Activated CD4-positive, alpha-beta memory T cell treated with anti-CD3 and anti-CD28 coated beads, Interleukin-2, amount 10 ng/mL, durations not matched to agents 7 days and 5 days (primary cell): ENCODE results near the gene DUOXA1. TPM values are rescaled to one million over a fixed set of nuclear protein-coding genes. Genes with fewer than 3 reads are reported as not detected.
"Not testable (repeated sequence)": the region's sequence is repeated elsewhere in the genome, so short reads cannot be mapped to it uniquely, and the experiment has no call there.

Source experiments
- CTCF ChIA-PET: fragments of 350-600 bp; sonication (Branson Sonifier 250); formaldehyde crosslinking; loops from one replicate; lab custom pipeline; 2021; ENCODE audit warnings: antibody characterized with exemption, inconsistent platforms; lab: Charles Lee
- POLR2A ChIA-PET: fragments of 350-600 bp; sonication (Branson Sonifier 250); formaldehyde crosslinking; loops from one replicate; lab custom pipeline; 2021; ENCODE audit warnings: antibody characterized with exemption; lab: Charles Lee
- DNase-seq: peaks from one replicate; pipeline ENCODE4 v3.0.0-alpha.2; 2020
- H3K27ac Mint-ChIP-seq: one replicate; pipeline ENCODE4 v1.8.0; 2021; ENCODE audit warnings: mild to moderate bottlenecking, mixed read lengths
- H3K27me3 Mint-ChIP-seq: one replicate; pipeline ENCODE4 v1.8.0; 2021; ENCODE audit warnings: mixed read lengths
- H3K36me3 Mint-ChIP-seq: one replicate; pipeline ENCODE4 v1.8.0; 2021; ENCODE audit warnings: low read depth, mixed read lengths
- H3K4me1 Mint-ChIP-seq: one replicate; pipeline ENCODE4 v1.8.0; 2021; ENCODE audit warnings: mixed read lengths
- H3K4me3 Mint-ChIP-seq: one replicate; pipeline ENCODE4 v1.8.0; 2021; ENCODE audit warnings: mild to moderate bottlenecking, mixed read lengths
- H3K9me3 Mint-ChIP-seq: one replicate; pipeline ENCODE4 v1.8.0; 2021; ENCODE audit warnings: mixed read lengths
- total RNA-seq, 2 experiments: library from RNA; stranded (reverse); gene quantifications; one replicate each; pipeline ENCODE4 v1.2.3, GENCODE V29; 2021

The DUOXA1 gene
- total RNA-seq, 2 experiments from 2014 or later: not detected

DNA sequence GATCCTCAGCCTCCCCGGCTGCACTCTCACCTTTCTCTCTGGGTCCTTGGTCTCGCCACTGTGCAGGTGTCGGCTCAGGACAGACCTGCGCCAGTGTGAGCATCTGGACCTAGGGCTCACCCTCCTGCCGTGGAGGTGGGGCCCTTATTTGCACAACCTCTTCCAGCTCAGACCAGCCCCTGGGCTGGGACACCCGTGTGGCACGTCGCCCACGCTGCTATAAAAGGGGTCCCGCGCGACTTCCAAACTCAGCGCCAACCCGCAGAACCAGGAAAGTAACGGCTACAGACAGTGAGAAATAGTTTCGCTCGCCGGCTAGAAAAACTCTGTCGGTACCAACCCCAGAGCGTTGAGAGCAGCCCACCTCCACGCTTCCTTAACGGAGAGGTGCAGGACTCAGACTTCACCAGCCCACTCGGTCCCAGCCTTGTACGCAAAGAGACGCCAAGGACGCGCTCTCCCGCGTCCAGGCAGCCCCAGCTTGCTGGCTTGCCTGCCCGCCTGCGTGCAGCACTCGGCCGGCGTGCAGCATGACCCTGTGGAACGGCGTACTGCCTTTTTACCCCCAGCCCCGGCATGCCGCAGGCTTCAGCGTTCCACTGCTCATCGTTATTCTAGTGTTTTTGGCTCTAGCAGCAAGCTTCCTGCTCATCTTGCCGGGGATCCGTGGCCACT, 15.5 kb downstream of the DUOXA1 start, which contains the start of the genes DUOX2 and DUOXA2:
Gene DUOX2 (minus strand): TSS at position 97 of the 675 bp plus-strand sequence. CDS start 761 bp downstream, outside the sequence.
Gene DUOXA2 (plus strand): TSS at position 251 of the 675 bp plus-strand sequence. CDS start 280 bp downstream, at position 531.
- Mint-ChIP-seq H3K4me3 (no peak within 1 kb of the TSS), H3K4me1 (peaks cover 30% of the 10 kb centered on the region), H3K27ac (no peak within 1 kb of the TSS), H3K27me3 (peaks cover 81% of the 10 kb centered on the region), H3K9me3 (no peaks in the 10 kb centered on the region), H3K36me3 (no peaks in the 10 kb centered on the region)
- ChIA-PET CTCF (interaction anchor here (1.6 kb wide), 1 partner anchor 12 kb away, joined by 5 read pairs; no protein-coding TSS in a partner anchor), POLR2A (interaction anchor here (1.4 to 1.6 kb wide), 2 partner anchors 10 to 16 kb away, joined by 3 read pairs; no protein-coding TSS in a partner anchor)
- DNase-seq: no peak

DNA sequence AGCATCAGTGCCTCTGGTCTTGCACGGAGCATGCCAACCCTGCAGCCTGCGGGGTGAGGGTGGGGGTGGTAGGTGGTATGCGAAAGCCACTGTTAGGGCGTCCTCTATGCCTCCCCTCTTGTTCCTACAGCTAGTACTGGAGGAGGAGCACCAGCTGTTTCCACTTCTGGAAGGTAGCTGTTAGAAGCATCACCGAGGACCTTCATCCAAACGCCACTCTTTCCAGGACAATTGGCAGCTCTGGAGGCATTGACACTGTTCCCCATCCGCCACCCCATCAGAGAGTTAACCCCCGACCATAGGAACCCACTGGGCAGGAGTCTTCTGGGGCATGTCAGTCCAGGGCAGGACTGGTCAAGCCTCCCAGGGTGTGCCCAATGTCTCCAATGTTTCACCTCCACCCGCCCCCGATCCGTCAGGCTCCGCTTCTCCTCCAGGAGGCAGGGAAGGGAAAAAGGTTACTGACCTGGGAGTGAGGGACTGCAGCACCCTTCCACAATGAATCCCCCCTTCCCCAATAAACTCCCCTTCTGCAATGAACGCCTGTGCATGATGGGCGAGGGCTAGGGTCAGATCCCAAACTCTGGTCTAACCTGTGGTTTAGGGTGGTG, 16.2 kb downstream of the DUOXA1 start:
- Mint-ChIP-seq H3K36me3 (no peaks in the 10 kb centered on the region), H3K4me1 (peaks cover 30% of the 10 kb centered on the region), H3K27me3 (peaks cover 81% of the 10 kb centered on the region), H3K4me3 (no peak overlapping the region), H3K9me3 (no peaks in the 10 kb centered on the region), H3K27ac (no peak overlapping the region)
- POLR2A ChIA-PET: interaction anchor here (1.4 to 1.6 kb wide), 2 partner anchors 10 to 17 kb away, joined by 3 read pairs; no protein-coding TSS in a partner anchor
- no peak for DNase-seq
- CTCF ChIA-PET: interaction anchor here (0.9 to 1.7 kb wide), 2 partner anchors 8 to 13 kb away, joined by 4 to 6 read pairs; no protein-coding TSS in a partner anchor

DNA sequence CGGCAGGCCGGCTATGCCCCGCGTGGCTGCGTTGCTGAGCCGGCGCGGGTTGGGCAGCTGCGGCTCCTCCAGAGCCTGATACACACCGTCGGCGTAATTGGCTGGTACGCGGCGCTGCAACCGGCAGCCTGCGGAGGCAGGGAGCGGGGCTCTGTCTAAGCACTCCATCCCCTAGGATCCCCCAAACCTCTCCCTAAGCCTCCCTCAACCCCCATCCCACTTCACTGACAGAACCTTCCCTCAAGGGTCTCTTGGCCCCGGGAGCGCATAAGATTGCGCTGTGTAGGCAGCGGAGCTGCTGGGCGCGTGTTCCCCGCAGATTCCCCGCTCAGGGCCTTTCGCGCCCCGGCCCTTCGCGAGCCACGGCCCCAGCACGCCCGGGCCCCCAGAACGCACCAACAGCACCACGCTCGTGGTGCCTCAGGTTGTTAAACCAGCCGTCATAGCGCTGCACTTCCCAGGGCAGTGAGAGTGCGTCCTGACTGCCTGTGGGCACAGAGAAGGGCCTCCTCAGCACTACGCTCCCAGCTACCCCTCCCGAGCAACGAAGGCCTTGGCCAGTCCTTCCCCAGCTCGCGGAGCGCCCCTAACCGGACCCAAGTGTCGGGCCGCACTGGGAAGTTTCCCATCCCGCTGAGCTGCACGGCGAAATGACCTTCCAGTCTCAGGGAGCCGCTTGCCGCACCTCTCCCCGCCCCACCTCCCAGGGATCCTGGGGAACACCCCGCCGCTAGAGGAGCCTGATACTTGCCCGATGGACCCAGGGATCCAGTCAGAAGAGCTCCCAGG, 16.9 kb downstream of the DUOXA1 start:
- ChIA-PET CTCF (interaction anchor here (0.9 to 1.7 kb wide), 2 partner anchors 9 to 14 kb away, joined by 4 to 6 read pairs; no protein-coding TSS in a partner anchor), POLR2A (interaction anchor here (1.4 kb wide), 1 partner anchor 11 kb away, joined by 3 read pairs; no protein-coding TSS in a partner anchor)
- Mint-ChIP-seq H3K9me3 (no peaks in the 10 kb centered on the region), H3K27me3 (peaks cover 74% of the 10 kb centered on the region), H3K36me3 (no peaks in the 10 kb centered on the region), H3K27ac (no peak overlapping the region), H3K4me3 (peak overlapping the region; percentile 0), H3K4me1 (peaks cover 24% of the 10 kb centered on the region)
- DNase-seq: no peak

DNA sequence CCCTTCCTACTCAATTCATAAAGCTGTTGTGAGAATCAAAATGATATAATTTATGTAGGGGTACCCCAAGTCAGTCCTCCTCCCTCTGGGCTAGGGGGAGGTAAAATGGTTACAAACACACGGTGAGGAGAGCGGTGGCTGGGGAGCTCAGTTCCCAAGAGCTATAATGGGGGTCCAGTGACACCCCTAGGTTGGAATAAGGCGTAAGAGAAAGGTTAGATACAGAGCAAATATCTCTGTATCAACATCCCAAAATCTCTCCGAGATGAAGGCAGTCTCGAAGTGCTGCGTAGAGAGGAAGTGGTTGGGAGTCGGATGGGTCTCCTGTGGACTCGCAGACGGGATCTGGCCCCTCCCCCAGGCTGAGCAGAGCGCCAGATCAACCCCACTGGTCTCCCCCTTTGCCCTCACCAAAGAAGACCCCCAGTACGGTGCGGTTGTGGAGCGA, 17.5 kb downstream of the DUOXA1 start:
- H3K9me3 Mint-ChIP-seq: no peaks in the 10 kb centered on the region
- no peak for DNase-seq
- H3K27me3 Mint-ChIP-seq: peaks cover 68% of the 10 kb centered on the region
- ChIA-PET CTCF (interaction anchor here (1.7 kb wide), 1 partner anchor 15 kb away, joined by 6 read pairs; no protein-coding TSS in a partner anchor), POLR2A (no interaction called here)
- peaks cover 18% of the 10 kb centered on the region for H3K4me1 Mint-ChIP-seq
- peak overlapping the region; percentile 0 for H3K4me3 Mint-ChIP-seq
- H3K27ac Mint-ChIP-seq: no peak overlapping the region
- H3K36me3 Mint-ChIP-seq: no peaks in the 10 kb centered on the region

DNA sequence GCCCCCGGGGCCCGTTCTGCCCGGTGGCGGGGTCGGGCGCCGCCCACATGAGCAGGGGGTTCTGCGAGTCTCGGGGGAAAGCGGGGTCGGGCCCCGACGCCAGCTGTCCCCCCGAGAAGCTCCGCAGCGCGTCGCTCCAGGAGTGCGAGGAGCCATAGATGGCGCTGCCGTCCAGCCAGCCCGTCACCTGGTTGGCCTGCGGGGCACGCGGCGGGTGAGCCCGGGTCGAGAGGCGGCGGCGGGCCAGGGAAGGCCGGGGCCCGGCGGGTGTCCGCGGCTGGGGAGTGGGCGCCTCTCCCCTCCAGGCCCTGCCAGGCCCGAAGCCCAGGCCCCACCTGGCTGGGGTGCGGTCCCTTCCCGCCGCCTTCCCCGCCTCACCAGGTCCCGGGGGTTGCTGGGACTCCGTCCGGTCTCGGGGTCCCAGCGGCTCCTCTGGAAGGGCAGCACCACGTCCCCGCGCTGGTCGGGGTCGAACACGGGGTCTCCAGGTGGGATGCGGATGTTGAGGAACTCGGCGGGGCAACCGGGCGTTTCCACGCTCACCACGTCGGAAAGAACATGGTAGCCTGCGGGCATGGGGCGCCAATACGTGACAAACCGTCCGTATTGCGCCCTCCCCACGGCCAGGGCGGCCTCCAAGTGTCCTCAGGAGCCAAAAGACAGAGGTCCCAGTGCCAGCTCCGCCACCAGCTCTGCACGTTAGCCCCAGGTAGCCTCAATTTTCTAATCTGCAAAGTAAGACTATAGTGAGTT, 18.1 kb downstream of the DUOXA1 start:
- Mint-ChIP-seq H3K36me3 (no peaks in the 10 kb centered on the region), H3K27me3 (peaks cover 63% of the 10 kb centered on the region)

DNA sequence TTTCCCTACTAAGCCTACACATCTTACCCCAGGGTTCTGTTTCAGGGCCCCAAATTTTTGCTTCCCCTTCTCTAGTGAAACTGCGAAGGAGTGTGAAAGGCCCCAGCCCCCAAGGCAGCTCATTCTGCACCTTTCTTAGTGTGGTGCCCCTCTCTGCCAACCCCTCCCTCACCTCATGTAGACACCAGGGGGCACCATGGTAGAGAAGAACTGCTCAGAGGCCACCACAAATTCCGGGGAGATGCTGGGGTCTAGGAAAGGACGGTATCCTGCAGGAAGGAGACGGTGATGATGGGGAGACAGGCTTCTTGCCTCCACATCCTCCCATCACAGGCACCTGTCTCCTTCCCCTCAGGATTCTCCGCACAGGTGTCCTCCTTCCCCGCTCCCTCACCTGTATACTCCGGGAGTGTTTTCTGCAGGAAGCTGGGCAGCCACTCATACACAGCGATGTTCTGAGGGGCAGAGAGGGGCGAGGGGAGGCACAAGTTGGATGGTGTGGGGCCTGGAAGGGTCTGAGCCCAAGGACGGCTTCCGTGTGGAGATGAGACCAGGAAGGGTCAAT, 19.3 kb downstream of the DUOXA1 start:
- no peak overlapping the region for H3K27ac Mint-ChIP-seq
- no peak for DNase-seq
- peaks cover 13% of the 10 kb centered on the region for H3K4me1 Mint-ChIP-seq
- H3K36me3 Mint-ChIP-seq: no peaks in the 10 kb centered on the region
- no peaks in the 10 kb centered on the region for H3K9me3 Mint-ChIP-seq
- ChIA-PET CTCF (no interaction called here), POLR2A (no interaction called here)
- H3K27me3 Mint-ChIP-seq: peaks cover 50% of the 10 kb centered on the region
- no peak overlapping the region for H3K4me3 Mint-ChIP-seq

More for the DNA sequence above, 18.1 kb downstream of the DUOXA1 start:
- Mint-ChIP-seq H3K4me3 (no peak overlapping the region), H3K9me3 (no peaks in the 10 kb centered on the region), H3K4me1 (peaks cover 16% of the 10 kb centered on the region), H3K27ac (no peak overlapping the region)
- ChIA-PET POLR2A (no interaction called here), CTCF (no interaction called here)
- no peak for DNase-seq

- Mint-ChIP-seq H3K27me3 (peaks cover 36% of the 10 kb centered on the region), H3K27ac (no peak overlapping the region), H3K4me1 (peaks cover 9% of the 10 kb centered on the region), H3K9me3 (no peaks in the 10 kb centered on the region), H3K4me3 (no peak overlapping the region), H3K36me3 (no peaks in the 10 kb centered on the region)
- POLR2A ChIA-PET: no interaction called here
- CTCF ChIA-PET: interaction anchor here (1.3 kb wide), 1 partner anchor 10 kb away, joined by 5 read pairs; no protein-coding TSS in a partner anchor
- no peak for DNase-seq
Observed at GRCh38 chr15:45107941-45108630, 21.6 kb downstream of the DUOXA1 start.

DNA sequence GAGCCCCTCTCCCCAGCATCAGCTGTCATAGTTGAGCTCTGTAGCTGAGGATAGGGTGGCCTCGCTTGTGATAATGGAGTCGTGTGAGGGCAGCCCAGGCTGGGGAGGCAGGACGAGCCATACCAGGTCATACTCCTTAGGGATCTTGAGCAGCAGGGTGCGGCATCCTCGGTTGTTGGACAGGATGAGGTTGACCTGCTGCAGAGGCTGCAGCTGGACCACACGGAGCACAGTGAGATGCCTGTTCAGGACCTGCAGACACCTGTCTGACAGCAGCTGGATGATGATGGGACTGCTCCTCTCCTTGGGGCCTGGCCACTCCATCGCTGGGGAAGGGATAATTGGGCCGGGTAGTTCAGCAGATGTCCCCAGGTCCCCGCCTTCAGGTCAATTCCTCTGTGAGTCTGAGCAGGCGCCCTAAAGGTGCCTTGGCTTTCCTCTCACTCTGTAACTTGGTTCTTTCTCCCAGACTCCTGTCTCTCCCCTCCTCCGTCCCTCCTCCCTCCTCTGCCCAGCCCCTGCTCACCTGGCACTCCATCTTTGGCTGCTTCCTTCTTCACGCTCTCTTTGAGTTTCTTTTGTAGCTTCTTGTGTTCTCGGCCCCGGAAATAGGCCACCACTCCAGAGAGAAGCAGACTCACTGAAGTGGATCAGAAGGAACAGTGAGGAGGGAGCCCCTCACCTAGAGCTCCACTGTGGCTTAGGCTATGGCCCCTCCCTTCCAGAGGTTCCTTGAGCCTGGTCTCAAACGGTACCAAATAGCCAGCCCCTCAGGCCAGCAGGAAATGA, 23.5 kb downstream of the DUOXA1 start:
- Mint-ChIP-seq H3K9me3 (no peaks in the 10 kb centered on the region), H3K4me3 (no peak overlapping the region), H3K27me3 (peaks cover 22% of the 10 kb centered on the region), H3K4me1 (no peaks in the 10 kb centered on the region), H3K36me3 (no peaks in the 10 kb centered on the region), H3K27ac (no peak overlapping the region)
- ChIA-PET POLR2A (no interaction called here), CTCF (interaction anchor here (0.6 to 2.3 kb wide), 2 partner anchors 12 to 83 kb away, joined by 3 to 10 read pairs; partner anchors contain the start of gene SORD)
- no peak for DNase-seq

DNA sequence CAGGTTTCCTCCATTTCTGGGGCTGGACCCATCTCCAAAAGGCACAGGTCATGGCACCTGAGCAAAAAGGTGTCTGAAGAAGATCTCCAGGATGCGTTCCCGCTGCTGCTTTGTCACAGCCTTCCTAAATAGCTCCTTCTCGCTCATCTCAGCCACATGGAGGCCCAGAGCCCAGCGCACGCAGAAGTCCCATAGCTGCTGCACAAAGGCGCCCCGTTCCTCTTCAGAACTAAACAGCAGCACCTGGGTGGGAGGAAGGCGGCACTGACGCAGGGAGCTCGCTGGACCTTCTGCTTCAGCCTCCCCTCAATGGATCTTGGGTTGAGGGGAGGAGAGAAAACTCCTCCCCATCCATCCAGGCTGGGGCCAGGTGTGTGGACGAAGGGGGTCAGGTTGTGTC, 24.1 kb downstream of the DUOXA1 start:
- no peak for DNase-seq
- Mint-ChIP-seq H3K4me1 (no peaks in the 10 kb centered on the region), H3K36me3 (no peaks in the 10 kb centered on the region), H3K27ac (no peak overlapping the region), H3K27me3 (peaks cover 21% of the 10 kb centered on the region), H3K9me3 (no peaks in the 10 kb centered on the region), H3K4me3 (no peak overlapping the region)
- ChIA-PET POLR2A (no interaction called here), CTCF (interaction anchor here (2.3 kb wide), 1 partner anchor 13 kb away, joined by 10 read pairs; no protein-coding TSS in a partner anchor)

DNA sequence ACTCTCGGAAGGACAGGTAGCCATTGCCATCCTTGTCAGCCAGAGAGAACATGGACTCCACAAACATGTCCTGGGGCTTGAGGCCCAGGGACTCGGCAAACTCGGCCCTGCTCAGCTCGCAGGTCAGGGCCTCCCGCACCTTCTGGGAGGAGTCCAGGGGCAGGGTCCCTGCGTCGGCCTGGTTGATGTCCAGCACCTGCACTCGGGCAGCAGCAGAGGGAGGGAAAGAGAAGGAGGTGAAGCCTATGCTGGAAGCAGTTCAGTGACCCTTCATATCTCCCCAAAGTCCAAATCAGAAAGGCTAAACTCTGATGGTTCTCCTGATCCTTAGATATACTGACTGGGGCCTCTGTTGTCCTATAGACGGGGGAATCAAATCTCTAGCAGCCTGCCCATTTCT, 25.5 kb downstream of the DUOXA1 start:
- DNase-seq, H3K27me3 Mint-ChIP-seq, POLR2A ChIA-PET, H3K27ac Mint-ChIP-seq, H3K9me3 Mint-ChIP-seq, CTCF ChIA-PET, H3K4me1 Mint-ChIP-seq, H3K4me3 Mint-ChIP-seq, H3K36me3 Mint-ChIP-seq: not testable (repeated sequence)

DNA sequence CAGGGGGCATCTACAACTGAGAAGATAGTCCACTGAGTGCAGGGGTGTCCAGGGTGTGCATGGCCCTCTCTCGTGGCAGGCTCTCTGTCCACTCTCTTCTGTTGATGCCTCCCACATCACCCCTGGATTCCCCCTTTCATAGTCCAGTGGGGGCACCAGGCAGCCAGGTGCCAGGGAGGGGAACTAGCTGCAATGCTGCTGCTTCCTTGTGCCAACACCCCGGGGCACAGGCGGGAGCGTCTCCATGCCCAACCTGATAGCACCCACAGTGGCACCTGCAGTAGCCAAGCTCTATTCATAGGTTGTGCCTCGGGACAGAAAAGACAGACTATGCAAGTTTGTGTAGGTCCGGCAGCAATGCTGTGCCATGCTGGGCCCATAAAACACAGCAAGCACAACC, 27.5 kb downstream of the DUOXA1 start:
- Mint-ChIP-seq H3K36me3 (no peaks in the 10 kb centered on the region), H3K27me3 (peaks cover 8% of the 10 kb centered on the region), H3K4me3 (no peak overlapping the region), H3K9me3 (no peaks in the 10 kb centered on the region), H3K27ac (no peak overlapping the region), H3K4me1 (no peaks in the 10 kb centered on the region)
- POLR2A ChIA-PET: no interaction called here
- CTCF ChIA-PET: interaction anchor here (3.2 kb wide), 1 partner anchor 16 kb away, joined by 9 read pairs; no protein-coding TSS in a partner anchor
- no peak for DNase-seq
